ENCODE data around the gene RANBP1.

RANBP1 gene

DNA sequence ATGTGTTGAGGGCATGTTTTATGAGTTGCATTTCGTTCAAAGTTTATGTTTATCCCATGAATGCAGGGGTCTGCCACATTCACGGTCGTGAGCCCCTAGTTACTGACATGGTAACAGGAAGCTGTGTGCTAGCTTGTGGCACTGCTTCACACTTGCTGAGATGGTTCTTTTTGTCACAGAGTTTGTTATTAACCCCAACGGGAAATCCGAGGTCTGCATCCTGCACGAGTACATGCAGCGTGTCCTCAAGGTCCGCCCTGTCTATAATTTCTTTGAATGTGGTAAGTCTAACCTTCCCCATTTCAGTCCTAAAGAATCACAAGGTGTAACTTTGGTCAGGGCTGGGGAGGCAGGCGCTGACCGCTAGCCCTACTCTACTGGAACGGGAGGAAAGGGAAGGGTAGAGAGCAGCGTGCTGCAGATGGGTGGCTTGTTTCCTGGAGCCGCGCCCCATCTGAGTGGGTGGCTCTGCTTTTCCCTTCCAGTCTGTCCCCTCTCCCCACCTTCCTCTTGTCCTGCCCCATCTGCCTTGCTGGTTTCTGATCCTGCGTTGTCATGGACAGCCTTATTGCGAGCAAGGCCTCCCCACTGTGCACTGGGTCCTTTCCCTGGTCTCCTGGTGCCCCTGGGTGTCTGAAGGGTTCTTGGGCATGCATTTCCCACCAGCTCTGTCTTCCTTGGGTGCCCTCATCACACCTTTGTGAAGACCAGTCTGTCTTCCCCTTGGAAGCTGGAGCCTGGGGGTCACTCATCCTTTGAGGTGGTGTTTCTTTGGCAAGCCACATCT is 24.0 kb upstream of the RANBP1 start:
- TF ChIP-seq, protein P1, sequence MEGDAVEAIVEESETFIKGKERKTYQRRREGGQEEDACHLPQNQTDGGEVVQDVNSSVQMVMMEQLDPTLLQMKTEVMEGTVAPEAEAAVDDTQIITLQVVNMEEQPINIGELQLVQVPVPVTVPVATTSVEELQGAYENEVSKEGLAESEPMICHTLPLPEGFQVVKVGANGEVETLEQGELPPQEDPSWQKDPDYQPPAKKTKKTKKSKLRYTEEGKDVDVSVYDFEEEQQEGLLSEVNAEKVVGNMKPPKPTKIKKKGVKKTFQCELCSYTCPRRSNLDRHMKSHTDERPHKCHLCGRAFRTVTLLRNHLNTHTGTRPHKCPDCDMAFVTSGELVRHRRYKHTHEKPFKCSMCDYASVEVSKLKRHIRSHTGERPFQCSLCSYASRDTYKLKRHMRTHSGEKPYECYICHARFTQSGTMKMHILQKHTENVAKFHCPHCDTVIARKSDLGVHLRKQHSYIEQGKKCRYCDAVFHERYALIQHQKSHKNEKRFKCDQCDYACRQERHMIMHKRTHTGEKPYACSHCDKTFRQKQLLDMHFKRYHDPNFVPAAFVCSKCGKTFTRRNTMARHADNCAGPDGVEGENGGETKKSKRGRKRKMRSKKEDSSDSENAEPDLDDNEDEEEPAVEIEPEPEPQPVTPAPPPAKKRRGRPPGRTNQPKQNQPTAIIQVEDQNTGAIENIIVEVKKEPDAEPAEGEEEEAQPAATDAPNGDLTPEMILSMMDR (IDR thresholded peaks at IDR 0.05; ENCODE audit: low read depth, low read length) = no peak
- no peaks in the 10 kb centered on the region for H3K27me3 ChIP-seq (ENCODE audit: insufficient read depth, low read depth, severe bottlenecking)
- DNase-seq = no peak
- no peaks in the 10 kb centered on the region for H3K9me3 ChIP-seq (ENCODE audit: severe bottlenecking)
- H3K4me3 ChIP-seq (ENCODE audit: low read depth, low read length) = no peak overlapping the region
- H3K36me3 ChIP-seq = peaks cover 100% of the 10 kb centered on the region
- no peak overlapping the region for H3K27ac ChIP-seq

DNA sequence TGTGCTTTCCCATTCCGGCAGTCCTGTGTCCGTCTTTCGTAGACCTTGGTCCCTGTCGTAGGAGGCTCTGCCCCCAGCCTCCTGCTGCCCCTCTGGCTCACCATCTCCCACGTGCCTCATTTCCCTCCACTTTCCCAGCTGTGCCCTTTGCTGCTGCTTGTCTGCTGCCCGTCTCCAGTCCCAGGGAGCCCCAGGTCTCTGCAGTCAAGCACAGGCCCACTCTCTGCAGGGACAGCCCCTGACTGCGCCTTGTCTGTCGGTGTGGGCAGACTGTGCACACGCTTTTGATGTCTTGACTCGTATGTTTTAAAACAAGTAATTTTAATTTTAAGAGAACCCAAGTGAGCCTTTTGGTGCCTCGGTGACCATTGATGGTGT is 23.4 kb upstream of the RANBP1 start:
- Histone ChIP-seq H3K9me3 (ENCODE audit: severe bottlenecking) (no peaks in the 10 kb centered on the region), H3K36me3 (peaks cover 100% of the 10 kb centered on the region), H3K4me3 (ENCODE audit: low read depth, low read length) (no peak overlapping the region), H3K27me3 (ENCODE audit: insufficient read depth, low read depth, severe bottlenecking) (no peaks in the 10 kb centered on the region), H3K27ac (no peak overlapping the region)
- DNase-seq = no peak
- TF ChIP-seq, protein P1 (IDR thresholded peaks at IDR 0.05; ENCODE audit: low read depth, low read length) = no peak

DNA sequence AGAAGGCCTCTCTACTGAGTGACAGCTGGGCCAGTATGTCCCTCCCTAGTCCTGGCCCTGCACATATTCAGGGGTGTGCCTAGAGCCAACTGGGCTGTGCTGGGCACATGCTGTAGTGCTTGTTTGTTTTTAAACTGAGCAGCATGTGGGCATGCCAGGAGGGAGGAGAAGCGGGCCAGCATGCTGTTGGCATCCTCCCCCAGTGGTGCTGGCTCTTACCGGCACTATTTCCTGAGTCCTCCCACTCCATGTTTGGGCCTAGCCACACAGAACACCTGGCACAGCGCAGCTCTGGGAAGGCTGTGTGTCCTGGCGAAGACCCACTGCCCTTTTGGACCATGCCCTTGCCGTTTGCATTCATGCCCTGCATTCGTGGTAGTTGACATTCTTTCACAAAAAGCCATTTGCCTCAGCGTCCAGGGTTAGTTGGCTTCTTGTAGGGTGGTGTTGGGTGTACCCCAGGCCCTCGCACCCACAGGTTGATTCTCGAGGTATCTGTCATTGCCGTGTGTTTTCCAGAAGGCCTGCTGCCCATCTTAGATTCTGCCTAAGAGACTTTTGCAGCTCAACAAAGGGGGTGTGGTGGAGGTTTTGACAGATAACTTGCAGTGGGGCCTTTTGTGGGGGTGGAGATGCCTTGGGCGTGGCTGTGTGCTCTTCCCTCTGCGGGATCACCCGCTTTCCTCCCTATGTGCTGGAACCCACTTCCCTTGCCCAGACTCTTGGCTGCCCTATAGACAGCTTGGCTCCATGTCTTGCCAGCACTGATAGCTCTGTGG is 22.3 kb upstream of the RANBP1 start:
- peaks cover 100% of the 10 kb centered on the region for H3K36me3 ChIP-seq
- H3K27ac ChIP-seq = no peak overlapping the region
- DNase-seq = no peak
- TF ChIP-seq, protein P1 (IDR thresholded peaks at IDR 0.05; ENCODE audit: low read depth, low read length) = no peak
- no peaks in the 10 kb centered on the region for H3K27me3 ChIP-seq (ENCODE audit: insufficient read depth, low read depth, severe bottlenecking)
- H3K4me3 ChIP-seq (ENCODE audit: low read depth, low read length) = no peak overlapping the region
- H3K9me3 ChIP-seq (ENCODE audit: severe bottlenecking) = no peaks in the 10 kb centered on the region

DNA sequence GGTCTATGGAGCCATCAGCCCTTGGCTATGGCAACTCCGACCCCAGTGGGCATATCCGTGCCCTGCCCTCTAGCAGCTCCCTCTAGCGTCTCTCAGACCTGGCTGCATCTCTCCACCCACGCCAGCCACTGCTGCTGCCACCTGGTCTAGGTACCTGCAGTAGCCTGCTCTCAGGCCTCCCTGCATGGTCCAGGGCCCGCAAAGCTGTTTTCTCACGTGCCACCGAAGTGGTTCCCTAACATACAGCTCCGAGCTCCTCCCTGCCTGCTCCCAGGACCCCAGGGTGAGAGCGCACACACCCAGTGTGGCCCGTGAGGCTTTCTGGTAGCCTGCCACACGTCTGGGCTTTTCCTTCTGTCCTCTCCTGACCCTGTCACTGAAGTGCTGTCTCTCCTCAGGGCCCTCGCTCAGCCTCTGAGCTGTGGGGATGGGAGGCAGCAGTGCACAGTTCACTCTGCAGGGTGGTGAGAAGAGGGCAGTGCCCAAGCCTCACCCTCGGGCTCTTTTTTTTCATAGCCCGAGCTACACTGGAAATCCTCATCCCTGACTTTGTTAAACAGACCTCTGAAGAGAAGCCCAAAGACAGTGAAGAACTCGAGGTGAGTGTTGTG is 21.6 kb upstream of the RANBP1 start:
- TF ChIP-seq, protein P1 (IDR thresholded peaks at IDR 0.05; ENCODE audit: low read depth, low read length) = no peak
- no peaks in the 10 kb centered on the region for H3K9me3 ChIP-seq (ENCODE audit: severe bottlenecking)
- no peak overlapping the region for H3K27ac ChIP-seq
- H3K4me3 ChIP-seq (ENCODE audit: low read depth, low read length) = no peak overlapping the region
- no peak for DNase-seq
- H3K27me3 ChIP-seq (ENCODE audit: insufficient read depth, low read depth, severe bottlenecking) = no peaks in the 10 kb centered on the region
- peaks cover 100% of the 10 kb centered on the region for H3K36me3 ChIP-seq

DNA sequence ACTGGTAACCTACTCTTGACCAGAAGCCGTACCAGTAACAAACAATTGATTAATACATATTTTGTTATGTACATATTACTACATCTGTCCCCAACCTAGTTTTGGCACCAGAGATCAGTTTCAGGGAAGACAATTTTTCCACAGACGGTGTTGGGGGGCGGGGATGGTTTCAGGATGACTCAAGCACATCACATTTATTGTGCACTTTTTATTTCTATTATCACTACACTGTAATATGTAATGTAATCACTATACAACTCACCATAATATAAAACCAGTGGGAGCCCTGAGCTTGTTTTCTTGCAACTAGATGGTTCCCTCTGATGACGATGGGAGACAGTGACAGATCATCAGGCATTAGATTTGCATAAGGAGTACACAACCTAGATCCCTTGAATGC is 20.4 kb upstream of the RANBP1 start:
- TF ChIP-seq, protein P1 (IDR thresholded peaks at IDR 0.05; ENCODE audit: low read depth, low read length) = no peak
- no peak overlapping the region for H3K27ac ChIP-seq
- no peak for DNase-seq
- no peaks in the 10 kb centered on the region for H3K9me3 ChIP-seq (ENCODE audit: severe bottlenecking)
- H3K4me3 ChIP-seq (ENCODE audit: low read depth, low read length) = no peak overlapping the region
- peaks cover 100% of the 10 kb centered on the region for H3K36me3 ChIP-seq
- no peaks in the 10 kb centered on the region for H3K27me3 ChIP-seq (ENCODE audit: insufficient read depth, low read depth, severe bottlenecking)

Data from WERI-Rb-1 (cell line).